HUES48 (cell line): Measurements from ENCODE around the gene ZHX3.

ENCODE experiments used
- H3K27ac ChIP-seq: one replicate; pipeline ENCODE4 v1.7.0; 2013; ENCODE audit warnings: low read depth, low read length, inconsistent platforms
- H3K27me3 ChIP-seq: 2 replicates; pipeline ENCODE4 v1.6.1; 2013; ENCODE audit warnings: mild to moderate bottlenecking, low read length; ENCODE audit not compliant: control insufficient read depth, insufficient read depth
- H3K36me3 ChIP-seq: 2 replicates; pipeline ENCODE4 v1.6.1; 2013; ENCODE audit warnings: low read length; ENCODE audit not compliant: control insufficient read depth, insufficient read depth
- H3K4me1 ChIP-seq: 2 replicates; pipeline ENCODE4 v1.6.1; 2013; ENCODE audit warnings: mild to moderate bottlenecking, low read length; ENCODE audit not compliant: control insufficient read depth, insufficient read depth
- H3K4me3 ChIP-seq: 2 replicates; pipeline ENCODE4 v1.5.1; 2013; ENCODE audit warnings: mild to moderate bottlenecking, low read depth, low read length
- H3K9ac ChIP-seq: 2 replicates; pipeline ENCODE4 v1.6.1; 2013; ENCODE audit warnings: mild to moderate bottlenecking, low read depth, low read length, moderate library complexity
- H3K9me3 ChIP-seq: 2 replicates; pipeline ENCODE4 v1.6.1; 2013; ENCODE audit warnings: low read length; ENCODE audit not compliant: control insufficient read depth, insufficient read depth

ZHX3 gene

DNA sequence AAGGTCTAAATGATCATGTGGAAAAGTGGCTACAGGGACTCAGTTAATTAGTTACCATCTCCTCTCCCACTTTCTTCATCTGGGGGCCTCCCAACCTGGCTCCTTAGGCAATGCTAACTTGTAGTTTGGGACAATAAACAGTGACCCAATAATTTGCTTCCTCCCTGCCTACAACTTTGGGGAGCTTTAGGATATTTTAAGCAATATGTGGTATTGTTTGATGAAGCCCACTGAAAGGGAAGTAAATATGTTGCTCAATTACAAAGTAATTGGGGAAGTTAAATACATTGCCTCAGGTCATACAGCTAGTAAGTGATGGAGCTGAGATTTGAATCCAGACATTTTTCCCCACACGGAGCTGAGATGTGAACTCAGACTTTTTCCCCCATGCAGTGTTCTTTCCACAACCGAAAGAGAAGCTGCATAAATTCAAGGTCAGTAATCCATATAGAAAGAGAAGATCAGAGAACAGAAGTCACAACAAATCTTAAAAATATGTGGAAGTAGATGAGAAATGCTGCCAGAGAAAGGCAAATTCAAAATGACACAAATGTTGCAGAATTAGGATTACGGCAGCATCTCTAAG is 26.6 kb downstream of the ZHX3 start:
- H3K9ac ChIP-seq: no peak overlapping the region
- no peaks in the 10 kb centered on the region for H3K36me3 ChIP-seq
- no peaks in the 10 kb centered on the region for H3K27me3 ChIP-seq
- H3K4me1 ChIP-seq: peaks cover 9% of the 10 kb centered on the region
- no peak overlapping the region for H3K4me3 ChIP-seq
- H3K27ac ChIP-seq: no peak overlapping the region
- peaks cover 10% of the 10 kb centered on the region; the same call in 1 of the 2 replicates for H3K9me3 ChIP-seq

DNA sequence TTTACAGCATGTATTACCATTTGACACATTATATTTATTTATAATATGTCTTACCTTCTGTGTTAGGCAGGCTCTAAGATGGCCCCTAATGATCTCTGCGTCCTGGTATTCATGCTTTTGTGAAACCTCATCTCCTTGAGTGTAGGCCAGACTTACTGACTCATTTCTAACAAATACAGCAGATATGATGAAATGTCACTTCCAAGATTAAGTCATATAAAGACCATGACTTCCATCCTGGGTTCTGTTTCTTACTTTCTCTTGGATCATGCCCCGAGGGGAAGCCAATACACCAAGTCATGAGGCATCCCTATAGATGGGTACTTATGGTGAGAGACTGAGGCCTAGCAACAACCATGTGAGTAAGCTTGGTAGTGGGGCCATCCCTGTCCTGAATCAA is 30.2 kb downstream of the ZHX3 start:
- Histone ChIP-seq H3K36me3 (no peaks in the 10 kb centered on the region), H3K4me3 (no peak overlapping the region), H3K9me3 (peaks cover 10% of the 10 kb centered on the region; the same call in 1 of the 2 replicates), H3K27ac (no peak overlapping the region), H3K9ac (no peak overlapping the region), H3K4me1 (0 out of 2 replicates have a peak, but pooled peaks cover under 1% of the 10 kb centered on the region), H3K27me3 (no peaks in the 10 kb centered on the region)

DNA sequence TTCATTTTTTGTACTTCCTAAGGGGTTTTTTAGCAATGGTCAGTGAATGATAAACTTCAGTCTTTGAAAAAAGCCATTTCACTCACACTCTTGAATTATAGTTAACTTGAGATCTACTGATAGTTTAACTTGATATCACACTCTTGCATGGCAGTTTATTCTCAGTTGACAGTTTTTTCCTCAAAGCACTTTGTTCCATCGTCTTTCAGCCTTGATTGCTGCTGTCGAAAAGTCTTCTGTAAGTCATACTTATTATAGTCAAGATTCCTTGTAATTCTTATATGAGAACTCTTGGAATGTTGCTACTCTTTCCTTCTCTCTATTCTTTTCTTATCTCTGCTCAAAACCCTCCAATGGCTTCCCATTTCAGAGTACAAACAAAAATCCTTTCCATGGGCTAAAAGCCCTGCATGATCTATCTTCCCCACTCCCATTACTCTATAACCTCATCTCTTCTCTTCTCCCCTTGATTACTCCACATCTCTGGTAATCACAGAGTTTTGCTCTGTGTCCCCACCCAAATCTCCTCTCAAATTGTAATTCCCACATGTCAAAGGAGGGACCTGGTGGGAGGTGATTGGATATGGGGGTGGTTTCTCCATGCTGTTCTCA is 31.2 kb downstream of the ZHX3 start:
- Histone ChIP-seq H3K36me3 (no peaks in the 10 kb centered on the region), H3K27me3 (no peaks in the 10 kb centered on the region), H3K4me3 (no peak overlapping the region), H3K9ac (no peak overlapping the region), H3K9me3 (peaks cover 10% of the 10 kb centered on the region; the same call in 1 of the 2 replicates), H3K4me1 (no peaks in the 10 kb centered on the region), H3K27ac (no peak overlapping the region)

DNA sequence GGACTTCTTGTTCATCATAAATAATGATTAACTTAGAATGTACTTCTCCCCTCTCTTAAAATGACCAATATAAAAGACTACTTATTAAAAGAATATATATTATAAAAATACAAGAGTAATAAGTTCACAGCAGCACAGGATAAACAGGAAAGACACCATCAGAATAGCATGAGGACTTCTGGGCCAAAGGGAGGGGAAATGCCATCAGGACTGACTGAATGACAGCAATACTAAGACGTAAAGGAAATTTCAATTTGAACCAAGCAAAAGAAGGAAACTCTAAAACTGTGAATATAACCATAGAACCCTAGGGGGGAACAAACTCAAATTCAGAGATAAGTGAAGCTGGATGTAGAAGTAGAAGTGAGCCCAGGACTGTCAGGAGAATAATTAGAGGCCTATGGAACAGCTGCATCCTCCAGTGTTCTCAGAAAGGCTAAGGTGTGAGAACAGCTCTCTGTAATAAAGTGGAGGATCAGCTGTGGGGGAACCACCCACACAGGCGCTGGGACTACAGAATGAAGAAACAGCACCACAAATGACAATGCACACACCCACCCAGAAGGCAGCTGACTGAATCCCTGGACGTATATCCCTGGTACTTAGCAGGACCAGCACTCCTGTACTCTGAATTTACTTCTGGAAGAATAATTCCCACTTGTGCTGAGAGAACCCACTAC is 37.8 kb downstream of the ZHX3 start:
- Histone ChIP-seq H3K27me3 (no peaks in the 10 kb centered on the region), H3K9me3 (no peaks in the 10 kb centered on the region), H3K27ac (no peak overlapping the region), H3K36me3 (no peaks in the 10 kb centered on the region), H3K4me3 (no peak overlapping the region), H3K4me1 (no peaks in the 10 kb centered on the region), H3K9ac (no peak overlapping the region)

DNA sequence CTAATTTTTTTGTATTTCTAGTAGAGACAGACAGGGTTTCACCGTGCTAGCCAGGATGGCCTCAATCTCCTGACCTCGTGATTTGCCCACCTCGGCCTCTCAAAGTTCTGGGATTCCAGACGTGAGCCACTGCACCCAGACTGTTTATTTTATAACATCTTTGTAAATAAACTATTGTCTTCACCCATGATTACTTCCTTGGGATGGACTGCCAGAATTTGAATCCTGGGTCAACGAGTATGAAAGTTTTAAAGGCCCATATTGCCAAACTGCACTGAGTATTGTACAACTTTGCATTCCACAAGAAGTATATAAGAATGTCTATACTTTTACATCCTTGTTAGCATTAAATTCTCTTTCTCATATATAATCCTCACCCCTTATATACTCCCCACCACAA is 38.6 kb downstream of the ZHX3 start:
- Histone ChIP-seq H3K27me3 (no peaks in the 10 kb centered on the region), H3K36me3 (no peaks in the 10 kb centered on the region), H3K4me1 (no peaks in the 10 kb centered on the region), H3K27ac (no peak overlapping the region), H3K9ac (no peak overlapping the region), H3K4me3 (no peak overlapping the region), H3K9me3 (no peaks in the 10 kb centered on the region)

DNA sequence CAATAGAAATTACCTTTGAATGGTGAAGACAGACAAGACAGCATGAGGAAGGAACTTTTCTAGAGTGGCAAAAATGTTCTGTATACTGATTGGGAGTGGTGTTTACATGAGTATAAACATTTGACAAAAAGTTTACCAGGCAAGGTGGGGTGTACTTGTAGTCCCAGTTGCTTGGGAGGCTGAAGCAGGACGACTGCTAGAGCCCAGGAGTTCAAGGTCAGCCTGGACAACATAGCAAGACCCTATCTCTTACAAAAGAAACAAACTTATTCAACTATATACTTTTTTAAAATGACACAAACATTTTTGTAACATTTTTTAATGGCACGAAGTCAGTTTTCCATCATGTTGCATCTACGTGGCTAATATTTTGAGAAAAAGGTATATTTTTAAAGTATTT is 40.5 kb downstream of the ZHX3 start:
- Histone ChIP-seq H3K27ac (no peak overlapping the region), H3K4me3 (no peak overlapping the region)

DNA sequence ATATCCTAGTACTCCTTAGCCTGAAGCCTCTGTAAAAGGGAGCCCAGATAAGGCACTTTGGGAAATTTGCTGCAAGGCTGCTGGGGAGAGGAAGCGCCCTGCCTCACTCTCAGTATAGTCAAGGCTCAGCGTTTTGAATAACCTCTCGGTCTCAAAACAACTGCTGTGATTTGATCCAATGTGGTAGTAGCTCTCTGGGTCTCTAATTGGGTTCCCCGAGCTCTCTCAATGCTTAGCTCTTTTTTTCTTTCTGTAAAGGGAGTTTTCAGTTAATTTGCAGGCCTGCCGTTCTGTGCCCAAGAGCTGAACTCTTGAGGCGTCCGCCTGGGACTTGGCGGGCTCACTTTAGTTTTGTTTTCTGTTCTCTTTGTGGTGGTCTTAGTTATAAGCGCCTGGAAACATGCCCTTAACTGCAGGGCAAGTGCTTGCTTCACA is 41.2 kb downstream of the ZHX3 start:
- Histone ChIP-seq H3K9me3 (no peaks in the 10 kb centered on the region), H3K9ac (no peak overlapping the region), H3K27ac (no peak overlapping the region), H3K4me1 (peaks cover 5% of the 10 kb centered on the region; the same call in 1 of the 2 replicates), H3K4me3 (no peak overlapping the region), H3K27me3 (no peaks in the 10 kb centered on the region), H3K36me3 (no peaks in the 10 kb centered on the region)

More for the DNA sequence above, 40.5 kb downstream of the ZHX3 start:
- H3K4me1 ChIP-seq: peaks cover 5% of the 10 kb centered on the region; the same call in 1 of the 2 replicates
- H3K36me3 ChIP-seq: no peaks in the 10 kb centered on the region
- H3K27me3 ChIP-seq: no peaks in the 10 kb centered on the region
- no peaks in the 10 kb centered on the region for H3K9me3 ChIP-seq
- H3K9ac ChIP-seq: no peak overlapping the region

DNA sequence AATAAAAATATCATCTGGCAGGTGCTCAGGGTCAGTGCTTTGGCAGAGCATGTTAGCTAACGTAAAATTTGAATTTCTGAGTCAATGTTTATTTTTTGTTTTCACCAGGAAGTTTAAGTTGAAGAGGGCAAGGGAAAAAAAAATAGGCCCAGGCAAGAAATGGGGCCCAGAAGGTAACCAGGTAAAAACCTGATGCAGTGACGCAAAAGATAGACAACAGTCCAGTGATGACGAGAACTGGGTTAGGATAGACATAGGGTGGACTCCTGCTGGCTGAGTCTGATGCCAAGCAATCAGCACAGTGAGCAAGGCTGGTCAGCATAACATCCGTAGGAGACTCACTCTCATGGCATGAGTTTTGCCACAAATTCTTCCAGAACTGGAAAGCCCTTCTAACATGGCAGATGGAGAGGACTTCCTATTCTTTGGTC is 42.2 kb downstream of the ZHX3 start:
- Histone ChIP-seq H3K27ac (no peak overlapping the region), H3K9me3 (no peaks in the 10 kb centered on the region), H3K27me3 (no peaks in the 10 kb centered on the region), H3K4me1 (peaks cover 5% of the 10 kb centered on the region; the same call in 1 of the 2 replicates), H3K9ac (no peak overlapping the region), H3K4me3 (no peak overlapping the region), H3K36me3 (no peaks in the 10 kb centered on the region)

DNA sequence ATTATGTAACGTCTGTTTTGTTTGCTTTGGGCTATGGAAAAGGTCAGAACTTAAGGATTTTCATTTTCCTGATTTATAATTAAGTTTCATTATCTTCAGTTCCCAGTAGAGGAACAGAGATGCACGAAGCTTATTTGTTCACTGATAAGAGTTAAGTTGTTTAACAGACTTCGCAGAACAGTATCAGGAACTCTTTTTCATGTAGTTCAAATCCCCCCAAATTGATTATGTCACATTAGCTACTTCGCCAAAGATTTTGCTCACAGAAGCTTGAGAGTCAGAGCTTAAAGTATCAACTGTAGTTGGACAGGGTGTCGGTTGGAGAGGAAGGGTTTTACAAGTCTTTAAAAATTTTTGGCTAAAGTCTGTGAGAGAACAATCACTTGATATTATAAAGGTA is 43.4 kb downstream of the ZHX3 start:
- no peak overlapping the region for H3K4me3 ChIP-seq
- H3K9ac ChIP-seq: no peak overlapping the region
- H3K9me3 ChIP-seq: no peaks in the 10 kb centered on the region
- H3K36me3 ChIP-seq: no peaks in the 10 kb centered on the region
- H3K27me3 ChIP-seq: no peaks in the 10 kb centered on the region
- H3K4me1 ChIP-seq: peaks cover 5% of the 10 kb centered on the region; the same call in 1 of the 2 replicates
- no peak overlapping the region for H3K27ac ChIP-seq

DNA sequence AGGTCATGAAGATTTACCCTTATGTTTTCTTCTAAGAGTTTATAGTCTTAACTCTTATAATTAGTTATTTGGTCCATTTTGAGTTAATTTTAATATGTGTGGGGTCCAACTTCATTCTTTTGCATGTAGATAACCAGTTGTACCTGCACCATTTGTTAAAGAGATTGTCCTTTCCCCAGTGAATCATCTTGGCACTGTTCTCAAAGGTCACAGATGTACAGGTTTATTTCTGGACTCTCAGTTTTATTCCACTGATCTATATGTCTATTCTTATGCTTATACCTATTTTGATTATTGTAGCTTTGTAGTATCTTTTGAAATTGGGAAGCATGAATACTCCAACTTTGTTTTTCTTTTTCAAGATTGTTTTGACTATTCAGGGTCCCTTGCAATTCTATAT is 44.1 kb downstream of the ZHX3 start:
- H3K4me1 ChIP-seq: peaks cover 5% of the 10 kb centered on the region; the same call in 1 of the 2 replicates
- no peak overlapping the region for H3K4me3 ChIP-seq
- no peaks in the 10 kb centered on the region for H3K9me3 ChIP-seq
- H3K9ac ChIP-seq: no peak overlapping the region
- no peak overlapping the region for H3K27ac ChIP-seq
- H3K36me3 ChIP-seq: no peaks in the 10 kb centered on the region
- H3K27me3 ChIP-seq: no peaks in the 10 kb centered on the region

DNA sequence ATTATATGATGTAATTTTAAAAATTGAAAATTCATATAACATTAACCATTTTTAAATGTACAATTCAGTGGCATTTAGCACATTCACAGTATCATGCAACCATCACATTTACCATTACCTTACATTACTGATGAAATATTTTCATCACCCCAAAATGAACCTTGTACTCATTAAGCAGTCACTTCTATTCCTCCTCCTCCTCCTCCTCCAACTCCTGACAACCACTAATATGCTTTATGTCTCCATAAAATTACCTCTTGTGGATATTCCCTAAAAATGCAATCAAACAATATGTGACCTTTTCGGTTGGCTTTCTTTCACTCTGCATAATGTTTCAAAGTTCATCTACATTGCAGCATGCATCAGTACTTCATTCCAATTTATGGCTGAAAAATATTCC is 45.2 kb downstream of the ZHX3 start:
- Histone ChIP-seq H3K4me3 (no peak overlapping the region), H3K27ac (no peak overlapping the region), H3K9ac (no peak overlapping the region)

More for the DNA sequence above, 45.2 kb downstream of the ZHX3 start:
- Histone ChIP-seq H3K27me3 (no peaks in the 10 kb centered on the region), H3K9me3 (no peaks in the 10 kb centered on the region), H3K36me3 (no peaks in the 10 kb centered on the region), H3K4me1 (peaks cover 5% of the 10 kb centered on the region; the same call in 1 of the 2 replicates)
